HG03108 (cell line): ENCODE data around the gene SERPINE3.

ENCODE experiments used
- ATAC-seq: cut with Tn5 transposase; IDR thresholded peaks from one replicate; pipeline ENCODE4 v1.9.1; 2021; ENCODE audit warnings: moderate library complexity; ENCODE audit not compliant: unreplicated experiment

The SERPINE3 gene

DNA sequence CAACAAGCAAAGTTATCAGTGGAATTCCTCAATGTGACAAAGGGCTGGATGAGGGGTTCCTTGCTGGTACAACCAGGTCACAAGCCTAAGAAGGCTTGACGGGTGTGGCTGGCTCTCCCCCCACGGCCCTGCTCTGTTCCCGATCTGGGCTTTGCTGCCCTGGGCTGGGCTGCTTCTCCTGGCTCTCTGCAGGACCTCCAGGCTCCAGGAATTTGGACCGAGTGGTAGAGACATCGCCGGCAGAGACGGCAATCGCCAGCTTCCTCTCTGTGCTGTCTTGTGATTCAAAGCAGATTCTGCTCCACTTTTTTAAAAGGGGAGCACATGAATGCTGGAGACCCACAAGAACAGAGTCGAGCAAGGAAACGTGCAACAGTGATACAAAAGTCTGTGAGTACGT, at the start of gene SERPINE3:
SERPINE3 (plus strand) TSS at position 338 of the 400 bp plus-strand sequence. CDS start 1,401 bp downstream, outside the sequence.
- ATAC-seq, result no peak

DNA sequence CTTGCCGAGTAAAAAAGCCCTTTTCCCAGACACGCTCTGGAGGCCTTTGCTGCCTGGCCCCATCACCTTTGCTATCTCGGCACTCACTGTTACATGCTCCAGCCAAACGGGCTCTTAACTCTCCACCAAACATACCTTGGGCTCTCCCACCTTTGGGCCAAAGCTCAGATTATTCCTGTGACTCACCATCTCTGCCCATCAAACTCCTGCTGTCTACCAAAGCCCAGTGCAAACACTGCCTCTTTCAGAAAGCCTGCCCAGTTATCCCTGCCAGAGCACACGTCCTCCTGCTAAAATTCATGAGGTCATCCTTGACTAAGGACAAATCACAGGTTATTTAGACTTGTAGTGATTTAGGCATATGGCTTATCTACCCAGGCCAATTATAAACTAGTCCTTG, 48.1 kb upstream of the SERPINE3 start:
- ATAC-seq, result no peak

DNA sequence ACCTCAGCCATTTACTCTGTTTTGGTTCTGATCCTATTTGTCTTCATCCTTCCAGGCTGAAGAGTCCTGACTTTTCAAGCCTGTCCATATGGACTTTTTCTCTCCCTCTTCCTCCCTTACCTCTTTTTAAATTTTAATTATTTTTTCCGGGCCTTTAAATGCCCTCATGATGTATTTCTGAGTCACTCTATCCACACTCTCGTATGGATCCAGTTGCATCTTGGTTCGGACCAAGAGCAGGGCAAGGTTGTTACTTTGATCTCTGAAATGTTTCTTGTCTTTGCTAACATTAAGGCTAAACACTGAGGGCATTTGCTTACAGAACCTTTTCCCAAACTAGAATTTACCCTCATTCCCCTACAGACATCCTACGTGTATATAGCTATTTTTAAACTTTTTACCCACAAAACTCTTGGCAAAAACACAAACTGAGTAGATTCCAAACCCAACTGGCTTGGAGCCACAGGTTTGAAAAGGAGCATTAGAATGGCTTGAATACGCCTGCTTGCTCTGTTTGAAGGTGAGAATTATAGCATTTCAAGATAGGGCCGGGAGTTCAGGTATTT, 47.4 kb upstream of the SERPINE3 start:
- no peak for ATAC-seq

DNA sequence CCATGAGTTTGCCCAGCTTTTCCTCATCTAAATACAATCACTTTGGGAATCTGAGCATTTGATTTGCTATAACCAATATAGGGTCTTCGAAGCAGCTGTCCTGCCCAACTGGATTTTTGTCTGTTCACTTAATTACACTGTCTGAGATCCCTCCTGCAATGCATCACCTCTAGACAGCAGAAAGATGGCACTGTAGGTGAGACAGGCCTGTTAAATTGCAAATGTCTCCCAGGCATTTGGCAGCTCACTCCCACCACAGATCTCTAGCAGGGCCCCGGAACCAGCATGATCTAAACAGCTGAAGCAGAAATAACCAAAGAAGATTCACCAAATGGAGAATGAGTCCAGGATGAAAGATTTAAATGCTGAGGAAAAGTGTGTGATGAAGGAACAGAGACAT, 41.9 kb upstream of the SERPINE3 start:
- no peak for ATAC-seq

DNA sequence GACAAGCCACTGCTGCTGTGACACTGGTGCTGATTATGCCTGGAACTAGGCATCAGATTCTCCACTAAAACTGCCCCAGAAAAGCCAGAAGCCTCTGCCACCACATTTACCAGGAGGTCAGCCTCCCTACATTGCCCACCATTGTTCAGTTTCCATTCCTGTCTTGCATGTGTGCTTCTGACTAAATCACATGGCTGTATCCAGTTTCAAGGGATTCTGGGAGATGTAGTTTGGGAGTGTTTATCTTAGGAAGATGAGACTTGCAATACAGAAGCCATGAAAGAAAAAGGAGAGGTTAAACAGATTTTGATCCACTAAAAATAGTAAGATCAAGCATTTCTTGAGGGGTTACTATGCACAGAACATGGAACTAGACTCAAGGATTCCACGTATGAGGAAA, 40.7 kb upstream of the SERPINE3 start:
- no peak for ATAC-seq

DNA sequence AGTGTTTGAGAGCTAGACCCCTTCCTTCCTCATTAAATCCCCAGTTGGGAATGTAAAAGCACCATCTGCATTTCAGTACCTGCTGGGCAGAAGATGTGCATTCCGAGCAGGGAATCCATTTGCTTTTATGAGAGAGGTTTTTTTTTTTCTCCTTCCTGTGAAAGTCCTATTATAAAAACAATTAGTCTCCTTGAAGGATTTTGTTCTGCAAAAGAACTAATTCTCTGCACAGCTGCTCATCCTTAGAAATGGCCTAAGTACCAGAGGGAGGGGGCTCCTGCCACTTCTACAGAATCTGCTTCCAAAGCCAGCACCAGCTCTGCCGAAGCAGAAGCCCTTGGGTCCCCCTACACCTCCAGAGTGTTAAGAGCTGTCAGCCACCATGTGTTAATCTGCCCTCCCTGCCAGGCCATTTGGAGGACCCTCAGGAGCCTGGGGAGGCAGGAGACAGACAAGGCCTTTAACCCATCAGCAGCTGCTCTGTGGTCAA, 36.4 kb upstream of the SERPINE3 start:
- no peak for ATAC-seq

DNA sequence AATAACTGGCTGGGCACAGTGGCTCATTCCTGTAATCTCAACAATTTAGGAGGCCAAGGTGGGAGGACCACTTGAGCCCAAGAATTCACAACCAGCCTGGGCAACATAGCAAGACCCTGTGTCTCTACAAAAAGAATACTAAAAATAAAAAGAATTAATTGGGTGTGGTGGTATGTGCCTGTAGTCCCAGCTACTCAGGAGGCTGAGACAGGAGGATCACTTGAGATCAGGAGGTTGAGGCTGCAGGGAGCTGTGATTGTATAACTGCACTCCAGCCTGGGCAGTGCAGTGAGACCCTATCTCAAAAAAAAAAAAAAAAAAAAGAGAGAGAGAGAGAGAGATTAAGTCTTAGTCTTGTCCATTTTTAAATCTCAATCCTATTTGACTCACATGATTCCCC, 35.6 kb upstream of the SERPINE3 start:
- no peak for ATAC-seq

DNA sequence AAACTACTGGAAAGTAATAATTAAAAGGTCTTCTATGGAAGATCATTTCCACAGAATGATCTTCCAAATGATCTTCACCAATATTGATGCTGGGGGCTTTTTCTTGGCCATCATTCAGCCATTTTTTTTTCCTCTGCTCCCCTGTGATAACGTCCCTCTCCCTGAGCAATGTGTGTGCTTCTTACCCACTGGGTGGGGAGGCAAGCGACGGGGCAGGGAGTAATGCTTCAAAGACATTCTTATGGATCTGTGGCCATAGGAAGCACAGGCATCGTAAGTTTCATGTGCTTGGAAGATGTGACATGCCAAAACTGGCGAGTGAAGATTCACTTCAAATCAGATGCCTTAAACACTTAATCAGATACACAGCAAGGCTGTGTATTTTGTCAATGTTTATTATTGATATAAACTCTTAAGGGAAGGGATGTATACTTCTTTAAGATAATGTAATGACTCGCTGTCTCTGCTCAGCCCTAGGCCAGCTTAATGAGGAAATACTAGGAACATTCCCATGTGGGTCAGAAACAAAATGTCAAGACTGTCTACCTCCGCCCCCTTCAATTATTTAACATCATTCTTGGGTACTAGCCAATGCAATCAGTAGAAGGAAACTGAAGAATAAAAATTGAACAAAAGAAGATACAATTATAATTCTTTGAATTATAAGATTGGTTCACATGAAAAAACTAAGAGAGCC, 34.1 kb upstream of the SERPINE3 start:
- ATAC-seq, result no peak

DNA sequence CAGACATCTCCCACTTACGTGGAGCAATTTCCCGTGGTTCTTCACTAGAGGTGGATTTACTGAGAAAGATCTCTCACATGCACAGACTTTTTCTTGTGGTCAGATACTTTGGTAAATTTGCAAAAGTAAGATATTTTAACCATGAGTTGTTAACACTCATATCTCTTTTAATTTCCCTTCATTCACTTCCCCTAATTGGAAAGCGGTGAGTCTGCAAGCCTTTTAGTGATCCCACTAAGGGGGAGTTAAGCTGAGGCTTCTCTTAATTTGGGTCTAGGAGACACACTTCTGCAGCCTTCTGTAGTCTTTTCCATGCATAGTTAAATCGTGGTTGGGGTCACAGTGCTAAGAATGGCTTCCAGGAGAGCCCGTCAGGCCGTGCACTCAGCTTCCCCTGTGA, 30.7 kb upstream of the SERPINE3 start:
- ATAC-seq, result no peak

DNA sequence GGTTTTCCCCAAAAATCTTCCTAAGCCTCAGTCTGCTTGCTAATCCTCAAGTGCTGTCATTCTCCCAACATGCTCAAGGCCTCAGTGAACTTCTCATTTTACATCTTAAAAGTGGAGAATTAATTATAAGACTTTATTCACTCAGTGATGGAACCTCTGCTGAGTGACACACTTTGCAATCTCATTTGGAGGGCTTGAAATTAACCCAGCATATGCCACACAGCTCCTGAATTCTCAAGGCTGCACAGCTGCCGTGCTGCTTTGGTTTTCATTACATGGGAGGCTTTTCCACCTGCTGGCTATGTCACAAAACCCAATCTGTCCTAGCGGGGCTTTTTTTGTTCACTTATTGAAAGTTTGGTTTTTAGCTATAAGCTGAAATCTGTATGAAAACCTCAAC, 28.3 kb upstream of the SERPINE3 start:
- ATAC-seq, result no peak

DNA sequence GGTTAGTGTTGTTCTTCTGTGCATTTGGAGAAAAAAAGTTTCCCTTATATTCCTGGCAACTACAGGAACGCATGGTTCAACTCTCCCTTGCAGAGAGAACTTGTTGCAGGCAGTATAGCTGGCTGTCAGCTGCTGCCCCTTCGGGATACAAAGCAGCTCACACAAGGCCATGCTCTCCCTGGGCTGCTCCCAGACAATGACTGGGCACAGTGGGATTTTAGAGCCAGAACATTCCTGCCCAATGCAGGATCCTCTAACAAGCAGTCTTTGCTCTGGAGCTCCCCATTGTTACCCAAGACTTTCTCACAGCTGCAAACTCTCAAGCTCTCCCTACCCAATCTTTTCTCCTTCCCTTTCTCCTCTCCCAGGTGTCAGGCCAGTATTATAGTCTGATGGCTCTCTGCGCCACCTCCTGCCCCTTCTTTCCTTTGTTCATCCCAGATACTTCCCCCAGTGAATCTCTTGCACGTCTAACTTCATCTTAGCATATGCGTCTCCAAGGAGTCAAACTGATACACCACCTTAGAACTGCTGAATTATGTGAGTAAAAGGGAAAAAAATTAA, 27.5 kb upstream of the SERPINE3 start:
- ATAC-seq, result no peak

DNA sequence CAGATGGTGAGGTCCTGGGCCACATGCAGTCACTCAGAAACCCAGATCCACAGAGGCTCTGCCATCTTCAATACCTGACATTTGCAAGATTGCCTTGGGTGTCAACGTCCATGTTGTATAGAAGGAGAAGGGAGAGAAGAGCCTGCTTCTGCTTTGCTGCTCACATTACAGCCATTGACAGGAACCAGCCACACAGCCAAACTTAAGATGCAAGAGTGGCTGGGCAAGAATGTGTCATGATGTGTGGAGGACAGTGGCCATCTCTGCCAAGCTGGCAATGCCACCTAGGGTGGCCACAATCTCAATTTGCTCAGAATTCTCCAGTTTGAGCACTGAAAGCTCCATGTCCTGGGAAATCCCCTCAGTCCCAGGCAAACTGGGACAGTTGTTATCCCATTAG, 25.9 kb upstream of the SERPINE3 start:
- ATAC-seq, result no peak

DNA sequence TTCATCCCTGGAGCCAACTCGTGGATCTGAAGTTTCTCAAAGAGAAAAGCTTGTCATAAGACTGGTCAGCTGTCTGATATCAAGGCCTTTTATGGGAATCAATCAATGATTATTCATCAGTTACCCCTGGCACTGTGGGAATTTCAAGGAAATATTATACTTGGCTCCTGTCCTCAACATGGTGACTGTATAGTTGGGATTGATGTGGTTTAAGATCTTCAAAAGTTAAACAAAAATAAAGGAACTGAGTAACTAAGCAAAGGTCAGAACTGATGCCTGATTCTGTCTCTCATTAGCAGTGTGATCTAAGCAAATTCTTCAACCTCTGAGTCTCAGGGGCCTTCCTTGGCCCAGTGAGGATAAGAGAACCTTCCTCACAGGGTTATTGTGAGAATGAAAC, 22.2 kb upstream of the SERPINE3 start:
- no peak for ATAC-seq

DNA sequence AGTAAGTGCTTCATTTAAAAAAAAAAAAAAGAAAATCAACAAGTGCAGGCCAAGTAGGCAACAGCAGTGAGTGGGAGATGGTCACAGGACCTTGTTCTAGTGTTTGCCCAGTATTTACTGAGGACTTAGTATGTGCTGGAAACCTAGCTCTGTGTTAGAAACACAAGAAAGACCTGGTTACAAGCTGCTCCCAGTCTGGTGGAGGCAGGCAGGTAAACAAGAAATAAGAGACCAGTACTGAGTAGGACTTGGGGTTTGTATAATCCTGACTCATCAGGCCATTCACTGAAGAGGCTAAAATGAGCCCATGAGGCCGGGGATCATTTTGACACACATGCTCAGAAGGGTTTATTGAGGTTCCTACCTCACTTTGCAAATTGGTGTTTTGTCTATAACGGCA, 21.5 kb upstream of the SERPINE3 start:
- ATAC-seq, result no peak

DNA sequence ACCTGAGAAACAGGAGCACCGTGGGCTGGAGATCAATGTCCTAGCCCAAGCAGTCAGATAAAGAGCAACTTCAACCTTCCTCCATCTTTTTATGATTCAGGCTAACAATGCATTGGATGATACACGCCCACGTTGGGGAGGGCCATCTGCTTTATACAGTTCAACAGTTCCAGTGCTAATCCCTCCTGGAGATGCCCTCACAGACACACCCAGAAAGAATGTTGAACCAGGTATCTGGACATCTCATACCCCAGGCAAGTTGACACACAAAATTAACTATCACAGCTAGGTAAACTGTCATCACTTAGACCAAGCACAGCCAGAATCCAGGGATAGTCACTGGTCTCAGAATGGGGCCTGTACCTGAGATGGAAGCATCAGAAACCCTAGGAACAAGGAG, 20.6 kb upstream of the SERPINE3 start:
- ATAC-seq, result no peak

DNA sequence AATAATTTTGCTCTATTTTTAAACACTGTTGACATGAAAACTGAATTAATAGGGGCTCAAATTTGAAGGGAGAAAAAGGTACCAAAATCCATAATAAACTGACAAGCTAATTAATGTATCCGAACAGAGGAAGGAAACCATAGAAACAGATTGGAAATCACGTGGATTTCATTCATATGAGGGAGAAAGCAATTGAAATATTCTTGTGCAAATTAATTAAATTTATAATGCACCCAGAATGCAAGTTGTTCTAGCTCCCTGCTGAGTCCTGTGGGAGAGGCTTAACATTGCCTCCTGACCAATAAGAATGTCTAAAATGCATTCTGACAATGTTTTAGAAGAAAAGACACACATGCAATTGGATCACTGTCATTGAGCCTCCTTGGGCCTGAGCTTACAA, 17.7 kb upstream of the SERPINE3 start:
- no peak for ATAC-seq

DNA sequence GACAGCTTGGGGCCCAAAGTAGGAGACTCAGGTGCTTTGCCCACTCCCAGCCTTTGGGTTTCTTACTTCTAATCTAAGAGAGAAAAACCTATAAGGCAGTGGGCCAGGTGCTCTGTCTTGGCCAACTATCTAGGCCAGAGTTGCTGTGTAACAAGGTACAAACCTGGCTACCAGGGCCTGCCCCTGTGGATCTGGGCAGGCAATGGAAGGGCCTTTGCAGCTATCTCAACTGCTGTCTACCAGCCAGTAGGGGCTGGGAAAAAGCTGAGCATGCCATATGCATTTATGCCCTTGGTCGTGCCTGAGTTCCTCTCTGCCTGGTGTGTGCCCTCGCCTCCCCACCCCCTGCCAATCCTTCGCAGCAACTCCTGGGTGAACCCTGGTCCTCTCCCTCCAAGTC, 16.7 kb upstream of the SERPINE3 start:
- no peak for ATAC-seq

DNA sequence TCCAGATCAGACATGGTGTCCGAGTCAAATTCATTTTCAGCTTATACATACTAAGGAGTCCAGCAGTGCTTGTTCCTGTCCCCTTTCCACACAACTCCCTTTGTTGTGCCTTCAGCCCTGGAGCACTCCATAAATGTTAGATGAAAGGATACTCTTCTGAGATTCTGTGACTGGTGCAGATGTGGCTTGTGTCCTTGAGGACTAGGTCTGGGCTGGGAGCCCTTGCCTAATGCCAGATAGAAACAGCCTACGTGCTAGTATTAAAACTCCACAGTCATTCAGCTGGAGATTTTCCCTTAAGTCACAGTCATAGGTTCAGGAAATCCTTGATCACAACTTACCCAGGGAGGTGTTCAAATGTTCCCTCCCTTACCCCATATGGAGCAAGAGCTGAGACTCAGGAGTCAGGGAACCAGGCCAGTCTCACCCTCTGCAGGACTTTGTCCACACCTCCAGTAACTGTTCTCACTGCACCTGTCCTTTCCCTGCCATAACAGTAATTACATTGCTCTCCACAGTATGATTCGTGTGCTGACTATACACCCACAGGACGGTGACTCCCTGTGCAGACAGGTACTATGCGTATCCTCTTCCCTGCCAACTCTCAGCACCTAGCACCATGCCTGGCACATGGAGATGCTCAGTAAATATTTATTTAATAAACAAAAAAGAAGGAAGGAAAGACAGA, 15.5 kb upstream of the SERPINE3 start:
- no peak for ATAC-seq

DNA sequence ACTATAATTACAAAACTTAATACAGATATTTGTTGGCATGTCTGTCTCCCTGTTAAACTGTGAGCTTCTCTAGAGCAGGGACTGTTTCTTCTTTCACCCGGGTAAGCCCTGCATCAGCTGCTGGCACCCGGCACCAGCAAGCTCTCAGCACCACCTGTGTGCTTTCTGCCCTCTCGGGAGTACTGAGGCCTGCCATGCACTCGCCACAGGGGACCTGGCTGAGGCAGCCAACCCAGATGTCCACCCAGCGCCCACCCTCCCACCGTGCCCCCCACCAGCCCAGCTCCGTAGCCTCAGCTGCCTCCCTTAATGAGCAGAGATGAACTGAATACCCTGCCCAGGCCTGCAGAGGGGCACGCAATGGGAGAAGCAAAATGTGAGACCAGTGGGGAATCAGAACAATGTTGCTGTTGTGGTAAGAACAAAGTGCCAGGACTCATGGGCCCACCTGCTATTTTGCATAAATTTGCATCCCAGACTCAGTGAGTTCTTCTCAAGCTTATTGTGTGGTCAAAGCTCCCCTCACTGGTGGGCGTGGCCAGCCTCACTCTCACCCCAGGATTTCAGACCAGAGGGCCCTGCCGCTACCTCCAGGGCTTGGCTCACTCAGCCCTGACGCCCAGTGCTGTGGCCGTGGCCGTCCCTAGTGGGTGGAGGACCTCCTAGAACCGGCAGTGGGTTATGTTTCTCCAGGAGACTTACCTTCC, 14.6 kb upstream of the SERPINE3 start:
- ATAC-seq, result no peak

DNA sequence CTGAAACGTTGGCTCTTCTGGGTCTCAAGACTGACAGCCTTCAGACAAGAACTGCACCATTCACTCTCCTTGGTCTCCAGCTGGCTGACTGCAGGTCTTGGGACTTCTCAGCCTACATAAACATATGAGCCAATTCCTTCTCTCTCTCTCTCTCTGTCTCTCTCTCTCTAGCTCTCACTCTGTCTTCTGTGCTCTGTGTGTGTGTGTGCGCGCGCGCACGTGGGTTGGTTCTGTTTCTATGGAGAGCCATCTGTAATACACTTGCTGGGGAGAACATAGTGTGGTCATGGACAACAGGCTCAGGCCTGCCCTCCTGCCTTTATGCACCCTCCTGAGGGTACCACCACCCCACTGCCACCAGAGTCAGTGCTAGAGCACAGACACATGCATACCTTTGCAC, 13.7 kb upstream of the SERPINE3 start:
- ATAC-seq, result no peak

DNA sequence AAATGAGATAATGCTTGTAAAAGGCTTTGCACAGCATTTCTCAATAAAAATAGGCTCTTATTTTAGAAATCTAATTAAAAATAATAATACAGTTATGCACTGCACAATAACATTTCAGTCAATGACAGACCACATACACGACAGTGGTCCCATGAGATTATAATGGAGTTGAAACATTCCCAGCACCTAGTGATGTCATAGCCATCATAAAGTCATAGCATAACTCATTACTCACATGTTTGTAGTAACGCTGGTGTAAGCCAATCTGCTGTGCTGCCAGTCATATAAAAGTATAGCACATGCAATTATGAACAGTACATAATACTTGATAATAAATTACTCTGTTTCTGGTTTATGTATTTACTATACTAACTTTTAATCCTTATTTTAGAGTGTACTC, 12.7 kb upstream of the SERPINE3 start:
- ATAC-seq, result no peak
